Dedifferentiated amniotic fluid mesenchymal stem cell (primary cell): Measurements from ENCODE around the gene HEXA.

ENCODE experiments used
- DNase-seq: peaks from one replicate; pipeline ENCODE4 v3.0.0-alpha.2; 2016; ENCODE audit errors: extremely low spot score

The HEXA gene

GRCh38 chr15:72319360-72319984 is 56.3 kb downstream of the HEXA start:
- DNase-seq, result no peak

GRCh38 chr15:72318408-72318942 is 57.3 kb downstream of the HEXA start:
- DNase-seq, result no peak

GRCh38 chr15:72315706-72316370 is 60.0 kb downstream of the HEXA start:
- DNase-seq, result no peak

DNA sequence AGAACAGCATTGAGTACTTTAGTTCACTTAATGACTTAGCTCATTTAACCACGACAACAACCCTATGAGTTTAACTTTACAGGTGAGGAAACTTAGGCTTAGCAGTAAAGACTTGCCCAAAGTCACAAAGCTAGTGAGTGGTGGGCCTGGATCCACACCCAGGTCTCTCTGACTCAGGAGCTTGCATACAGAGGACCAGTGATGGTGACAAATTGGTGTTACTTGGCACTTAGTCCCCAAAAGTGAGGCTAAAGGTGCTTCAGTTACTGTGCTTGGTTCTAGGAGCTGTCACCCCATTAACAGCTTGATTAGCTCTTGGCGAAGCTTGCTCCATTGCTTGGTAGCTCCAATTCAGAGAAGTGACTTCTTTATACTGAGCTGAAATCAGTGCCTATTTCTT is 61.9 kb downstream of the HEXA start:
- DNase-seq, result no peak

DNA sequence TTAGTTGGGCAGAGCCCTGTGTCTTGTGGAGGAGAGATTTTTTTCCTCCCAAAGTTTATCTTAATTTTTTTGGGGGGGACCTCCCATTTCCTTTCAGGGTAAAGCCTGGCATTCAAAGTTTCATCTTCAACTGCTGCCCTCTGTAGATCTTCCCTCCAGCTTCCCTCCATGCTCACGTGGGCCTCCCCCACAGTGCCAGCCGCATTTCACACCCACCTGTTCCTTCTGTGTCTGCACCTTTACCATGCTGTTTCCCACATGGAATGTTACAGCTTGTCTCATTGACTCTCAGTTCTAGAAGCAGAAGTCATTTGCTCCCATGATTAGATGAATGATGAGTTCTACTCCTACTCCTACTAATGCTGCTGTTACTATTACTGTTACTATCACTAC is 62.4 kb downstream of the HEXA start:
- DNase-seq, result no peak

- DNase-seq, result peak; percentile 57
Observed at GRCh38 chr15:72312605-72313447, 63.0 kb downstream of the HEXA start.

- DNase-seq, result no peak
Observed at GRCh38 chr15:72307026-72307425, 68.8 kb downstream of the HEXA start.

DNA sequence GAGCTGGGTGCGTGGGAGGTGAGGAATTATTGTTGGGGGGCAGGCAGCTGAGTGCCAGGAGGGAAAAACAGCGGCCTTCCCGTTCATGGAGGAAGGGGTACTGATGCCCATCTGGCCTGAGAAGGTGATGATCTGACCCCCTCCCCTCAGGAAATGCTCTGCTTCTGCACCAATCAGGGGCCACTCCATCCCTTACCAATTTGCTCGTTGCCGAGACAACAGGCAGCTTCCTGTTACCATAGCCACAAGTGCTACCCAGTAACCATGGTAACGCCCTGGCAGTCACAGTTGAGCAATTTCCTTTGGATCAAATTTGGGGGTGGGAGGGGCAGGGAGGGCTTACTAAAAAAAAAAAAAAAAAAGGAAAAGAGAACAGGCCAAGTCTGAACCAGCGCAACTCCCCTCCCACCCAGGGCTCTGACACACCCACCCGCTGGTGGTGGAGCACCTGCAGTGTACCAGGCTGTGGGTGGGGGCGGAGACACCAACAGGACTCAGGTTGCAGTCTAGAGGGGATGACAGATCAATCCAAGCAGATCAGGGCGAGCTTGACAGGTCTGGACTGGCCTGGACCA is 69.5 kb downstream of the HEXA start:
- no peak for DNase-seq

- DNase-seq, result no peak
Observed at GRCh38 chr15:72304596-72304995, 71.2 kb downstream of the HEXA start.

DNA sequence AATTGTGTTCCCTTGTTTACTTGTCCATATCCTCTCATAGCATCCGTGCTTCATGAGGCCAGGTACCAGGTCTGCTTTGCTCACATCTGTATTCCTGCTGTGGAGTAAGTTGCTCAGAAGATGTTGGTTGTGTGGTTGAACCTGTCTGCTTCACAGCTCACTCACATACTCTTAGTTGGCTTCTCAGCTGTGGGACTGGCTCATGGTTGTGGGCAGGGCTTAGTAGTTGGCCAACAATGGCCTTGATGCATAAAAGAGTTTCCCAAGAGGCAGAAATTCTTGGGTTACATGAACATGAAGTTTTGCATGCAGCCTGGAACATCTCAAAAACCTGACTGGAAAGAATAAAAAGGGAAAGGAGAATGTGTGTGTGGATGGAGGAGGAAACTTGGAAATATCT is 72.9 kb downstream of the HEXA start:
- no peak for DNase-seq
